ENCODE data around the gene N4BP2L1.

Gene N4BP2L1

DNA sequence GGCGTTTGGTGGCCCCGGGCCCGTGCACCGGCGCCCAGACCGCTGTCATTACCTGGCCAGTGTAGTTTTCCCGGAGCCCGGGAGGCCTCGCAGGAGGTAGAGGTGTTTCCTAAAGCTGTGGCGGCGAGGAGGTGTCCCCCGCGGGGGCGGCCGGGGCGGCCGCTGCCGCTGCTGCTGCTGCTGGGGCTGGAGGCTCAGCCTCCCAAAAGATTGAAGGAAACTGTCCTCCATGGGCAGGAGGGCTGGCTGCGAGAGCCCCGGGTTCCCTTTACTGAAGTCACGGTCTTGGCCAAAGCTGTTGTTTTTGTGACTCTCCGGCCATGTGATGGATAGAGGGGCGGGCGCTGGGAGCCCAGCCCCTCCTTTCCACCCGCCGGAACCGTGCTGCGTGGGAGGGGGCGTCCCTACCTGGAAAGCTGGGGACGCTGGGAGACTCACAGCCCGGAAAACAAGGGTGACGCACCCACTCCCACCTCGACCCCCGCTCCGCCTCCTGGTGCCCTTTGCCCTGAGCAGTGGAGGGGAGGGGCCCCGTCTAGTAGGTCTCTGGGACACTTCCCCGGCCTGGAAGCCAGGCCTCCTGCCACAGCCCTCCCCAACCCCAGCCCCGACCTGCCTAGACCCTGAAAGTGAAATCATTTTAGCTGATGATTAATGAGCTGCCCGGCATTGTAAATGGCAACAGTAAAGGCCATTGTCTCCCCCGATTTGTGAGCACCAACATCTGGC, at the start of gene N4BP2L1:
N4BP2L1 (minus strand) TSS at position 279 of the 729 bp plus-strand sequence; CDS start at position 231, 48 bp downstream.
- DNase-seq (ENCODE audit: low read depth) = no peak

DNA sequence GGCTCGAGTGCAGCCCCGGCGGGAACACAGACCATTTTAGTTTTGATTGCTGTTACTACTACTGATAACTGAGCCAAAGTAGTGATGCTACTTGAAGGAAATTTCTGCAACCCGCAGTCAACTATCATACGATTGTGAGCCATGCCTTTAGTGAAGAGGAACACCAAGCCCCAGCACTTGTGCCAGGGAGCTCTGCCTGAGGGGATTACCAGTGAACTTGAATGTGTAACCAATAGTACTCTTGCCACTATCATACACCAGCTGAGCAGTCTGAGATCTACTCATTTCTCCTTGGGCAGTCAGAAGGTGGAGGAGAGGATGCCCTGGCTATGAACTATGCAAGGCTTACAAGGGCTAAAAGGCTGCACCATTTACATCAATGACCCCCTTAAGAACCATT, 49.0 kb upstream of the N4BP2L1 start:
- no peak for DNase-seq (ENCODE audit: low read depth)

DNA sequence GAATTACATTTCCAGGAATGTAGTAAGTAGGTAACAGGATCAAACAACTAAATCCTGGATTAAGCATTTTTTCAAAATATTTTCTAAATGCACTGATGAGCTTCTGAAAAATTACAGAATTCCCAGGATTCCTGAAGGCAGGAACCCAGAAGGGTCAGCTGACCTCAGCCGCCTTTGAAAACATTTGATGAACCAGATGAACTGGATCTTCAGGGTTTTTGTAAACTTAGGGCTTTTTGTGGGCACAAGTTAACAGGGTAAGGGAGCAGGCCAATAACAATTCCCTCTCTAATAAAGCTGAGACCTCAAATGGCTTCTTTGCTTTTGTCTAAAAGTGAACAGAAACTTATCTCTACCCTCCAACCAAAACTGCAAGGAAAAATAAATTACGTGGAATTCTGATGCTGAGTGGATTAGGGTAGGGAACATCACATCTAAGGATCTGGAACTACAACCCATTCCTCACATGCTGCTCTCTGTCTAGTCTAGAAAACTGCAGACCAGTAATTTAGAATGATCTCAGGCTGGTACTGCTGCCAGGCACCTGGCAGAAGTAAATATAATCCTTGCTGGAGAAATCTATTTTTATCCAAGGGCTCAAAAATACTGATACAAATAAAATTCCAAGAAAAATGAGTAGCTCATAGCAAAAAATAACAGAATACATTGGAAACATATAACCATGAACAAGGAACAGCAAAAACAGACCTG, 48.2 kb upstream of the N4BP2L1 start:
- no peak for DNase-seq (ENCODE audit: low read depth)

DNA sequence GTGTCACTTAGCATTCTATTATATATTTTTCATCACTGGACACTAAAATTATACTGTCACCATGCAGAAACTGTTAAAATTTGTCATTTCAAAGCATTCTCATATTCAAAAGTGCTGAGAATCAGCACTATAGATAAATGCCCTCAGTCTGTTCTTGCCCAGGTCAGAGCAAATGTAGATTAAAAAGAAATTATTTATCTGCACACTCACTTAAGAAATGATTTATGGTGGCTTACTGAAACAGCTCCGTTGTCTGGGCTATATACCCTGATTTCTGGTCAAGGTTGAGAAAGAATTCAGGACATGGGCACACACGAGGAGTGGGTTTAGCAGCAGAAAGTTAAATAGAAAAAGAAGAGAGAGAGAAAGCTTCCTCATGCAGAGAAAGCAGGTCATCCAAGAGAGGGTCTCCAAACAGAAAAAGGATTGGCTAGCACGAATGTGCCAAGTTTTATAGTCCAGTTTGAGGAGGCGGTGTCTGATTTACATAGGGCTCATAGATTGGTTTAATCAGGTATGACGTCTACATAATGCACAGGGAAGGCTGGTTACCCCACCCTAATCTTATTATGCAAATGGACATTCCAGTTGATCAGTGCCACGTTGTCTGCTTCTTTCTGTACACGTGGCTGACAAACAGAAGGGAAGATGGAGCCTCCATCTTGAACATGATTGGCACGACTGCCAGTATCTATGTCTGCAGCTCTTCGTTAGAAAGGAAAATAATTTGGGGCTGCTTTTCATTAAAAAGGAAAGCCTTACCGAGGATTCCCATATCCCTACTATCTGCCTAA, 47.3 kb upstream of the N4BP2L1 start:
- no peak for DNase-seq (ENCODE audit: low read depth)

DNA sequence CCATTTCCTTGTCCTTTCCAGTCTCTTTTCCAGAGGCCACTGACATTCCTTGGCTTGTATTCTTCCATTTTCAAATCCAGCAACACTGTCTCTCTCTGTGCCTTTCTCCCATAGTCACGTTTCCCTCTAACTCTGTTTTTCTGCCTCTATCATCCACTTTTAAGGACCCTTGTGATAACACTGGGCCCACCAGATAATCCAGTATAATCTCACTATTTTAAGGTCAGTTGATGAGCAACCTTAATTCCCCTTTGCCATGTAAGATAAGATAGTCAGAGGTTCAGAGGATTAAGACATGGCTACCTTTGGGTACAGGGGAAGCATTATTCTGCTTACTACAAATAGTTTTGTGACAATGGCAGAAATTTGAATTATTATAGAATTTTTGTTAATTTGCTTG, 45.7 kb upstream of the N4BP2L1 start:
- no peak for DNase-seq (ENCODE audit: low read depth)

DNA sequence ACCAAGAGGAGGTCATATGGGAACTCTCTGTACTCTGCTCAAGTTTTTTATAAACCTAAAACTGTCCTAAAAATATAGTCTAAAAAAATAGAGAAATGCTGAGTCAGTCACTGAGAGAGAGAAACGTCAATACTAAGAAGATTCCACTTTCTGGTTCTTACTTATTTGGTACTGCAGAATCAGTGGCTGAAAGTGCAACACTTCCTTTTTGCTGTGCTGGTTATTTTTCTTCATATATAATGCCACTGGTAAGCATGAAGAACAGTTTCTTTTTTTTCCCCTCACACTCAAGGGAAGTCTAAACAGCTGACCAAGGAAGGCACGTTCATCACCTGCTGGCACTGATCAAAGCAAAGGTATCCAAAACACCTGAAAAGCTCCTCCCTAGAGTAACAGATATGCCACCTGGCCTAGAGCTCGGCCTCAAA, 44.3 kb upstream of the N4BP2L1 start:
- DNase-seq (ENCODE audit: low read depth) = no peak

DNA sequence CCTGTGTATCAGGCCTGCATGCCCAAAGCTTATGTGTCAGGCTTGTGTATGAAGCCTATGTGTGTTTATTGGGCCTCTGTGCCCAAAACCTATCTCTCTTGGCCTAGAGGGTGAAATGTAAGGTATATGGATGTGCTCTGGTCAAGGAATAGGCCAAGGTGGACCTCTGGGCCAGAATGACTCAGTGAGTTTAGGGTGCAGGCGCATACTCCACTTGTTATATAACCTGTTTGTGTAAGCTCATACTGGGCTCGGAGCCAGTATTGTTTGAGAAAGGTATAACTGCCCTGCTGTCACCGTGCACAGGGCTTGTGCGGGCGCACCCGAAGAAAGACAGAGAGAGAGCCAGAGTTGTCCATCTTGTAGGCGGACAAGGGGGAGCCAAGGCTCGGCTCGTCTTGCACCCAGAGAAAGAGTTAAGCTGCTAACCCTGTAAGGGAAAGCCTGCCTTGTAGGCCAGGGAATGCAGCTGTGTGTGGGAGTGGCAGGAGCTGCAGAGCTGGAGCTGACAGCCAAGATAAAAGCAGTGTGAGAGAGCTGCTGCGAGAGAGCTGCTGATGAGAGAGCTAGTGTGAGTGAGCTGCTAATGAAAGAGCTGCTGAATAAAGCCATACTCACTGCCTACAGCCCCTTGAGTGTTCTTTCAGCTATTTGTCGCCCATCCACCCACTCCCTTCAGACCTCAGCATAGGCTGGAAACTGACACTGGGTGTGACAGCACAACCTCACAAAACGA, 43.4 kb upstream of the N4BP2L1 start:
- DNase-seq (ENCODE audit: low read depth) = no peak

DNA sequence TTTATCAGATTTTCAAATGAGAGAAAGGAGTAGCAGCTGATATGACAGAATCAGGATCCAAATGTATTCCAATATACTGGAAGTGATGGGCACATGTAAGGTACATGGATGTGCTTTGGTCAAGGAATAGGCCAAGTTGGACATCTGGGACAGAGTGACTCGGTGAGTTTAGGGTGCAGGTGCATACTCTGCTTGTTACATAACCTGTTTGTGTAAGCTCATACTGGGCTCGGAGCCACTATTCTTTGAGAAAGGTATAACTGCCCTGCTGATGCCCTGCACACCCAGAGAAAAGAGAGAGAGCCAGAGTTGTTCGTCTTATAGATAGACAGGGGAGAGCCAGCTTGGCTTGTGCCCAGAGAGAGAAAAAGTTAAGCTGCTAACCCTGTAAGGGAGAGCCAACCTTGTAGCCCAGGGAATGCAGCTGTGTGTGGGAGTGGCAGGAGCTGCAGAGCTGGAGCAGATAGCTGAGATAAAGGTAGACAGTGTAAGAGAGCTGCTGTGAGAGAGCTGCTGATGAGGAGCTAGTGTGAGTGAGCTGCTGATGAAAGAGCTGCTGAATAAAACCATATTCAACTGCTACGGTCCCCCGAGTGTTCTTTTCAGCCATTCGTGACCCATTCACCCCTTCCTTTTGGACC, 40.7 kb upstream of the N4BP2L1 start:
- DNase-seq (ENCODE audit: low read depth) = no peak

DNA sequence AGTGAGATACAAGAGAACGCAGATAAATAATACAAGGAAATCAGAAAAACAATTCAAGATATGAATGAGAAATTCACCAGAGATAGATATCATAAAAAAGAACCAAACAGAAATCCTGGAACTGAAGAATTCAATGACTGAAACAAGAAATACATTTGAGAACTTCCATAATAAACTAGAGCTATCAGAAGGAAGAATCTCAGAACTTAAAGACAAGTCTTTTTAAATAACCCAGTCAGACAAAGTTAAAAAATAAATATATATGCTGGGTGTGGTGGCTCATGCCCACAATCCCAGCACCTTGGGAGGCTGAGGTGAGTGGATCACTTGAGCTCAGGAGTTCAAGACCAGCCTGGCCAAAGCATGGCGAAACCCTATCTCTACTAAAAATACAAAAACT, 28.7 kb upstream of the N4BP2L1 start:
- no peak for DNase-seq (ENCODE audit: low read depth)

DNA sequence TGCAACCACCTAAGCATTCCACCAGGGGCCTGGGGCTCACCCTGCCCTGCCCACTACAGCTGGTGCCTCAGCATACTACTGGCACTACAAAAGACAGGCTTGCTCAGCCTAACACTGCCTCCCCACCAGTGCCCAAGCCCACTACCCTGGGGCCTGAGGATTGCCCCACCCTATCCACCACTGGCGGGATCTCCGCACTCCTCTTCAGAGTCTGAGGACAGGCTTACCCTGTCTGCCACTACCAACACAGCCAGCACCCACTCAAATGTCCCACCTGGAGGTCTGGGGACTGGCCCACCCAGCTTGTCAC, 27.6 kb upstream of the N4BP2L1 start:
- DNase-seq (ENCODE audit: low read depth) = no peak

DNA sequence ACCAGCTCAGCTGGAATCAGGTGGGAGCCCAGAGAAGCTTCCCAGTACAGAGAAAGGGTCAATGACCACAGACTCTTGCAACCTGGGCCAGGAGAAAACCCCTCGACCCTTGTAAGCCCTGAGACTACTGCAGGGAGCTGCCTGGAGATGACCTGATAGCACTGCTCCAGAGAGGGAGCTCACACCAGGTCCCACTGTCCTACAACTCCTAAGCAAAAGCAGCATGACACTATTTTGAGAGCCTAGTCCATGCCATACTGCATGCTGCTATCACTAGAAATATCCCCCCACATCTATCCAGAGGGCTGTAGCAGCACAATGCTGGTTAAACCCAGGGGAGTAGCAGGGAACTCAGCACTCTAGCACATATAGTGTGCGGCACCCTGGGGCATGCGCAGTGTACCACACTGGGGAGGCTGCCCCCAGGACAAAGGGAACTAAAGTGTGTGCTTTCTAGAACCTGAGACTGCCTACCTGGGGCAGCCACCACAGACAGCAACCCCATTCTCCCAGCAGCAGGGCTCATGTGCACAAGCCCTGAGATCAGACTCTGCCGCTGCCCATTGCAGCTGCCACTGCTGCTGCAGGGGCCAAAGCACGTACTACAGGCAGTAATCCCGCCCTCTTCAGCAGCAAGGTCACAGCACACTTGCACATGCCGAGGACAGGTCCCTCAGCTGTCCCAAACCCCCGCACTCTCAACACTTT, 27.1 kb upstream of the N4BP2L1 start:
- no peak for DNase-seq (ENCODE audit: low read depth)

DNA sequence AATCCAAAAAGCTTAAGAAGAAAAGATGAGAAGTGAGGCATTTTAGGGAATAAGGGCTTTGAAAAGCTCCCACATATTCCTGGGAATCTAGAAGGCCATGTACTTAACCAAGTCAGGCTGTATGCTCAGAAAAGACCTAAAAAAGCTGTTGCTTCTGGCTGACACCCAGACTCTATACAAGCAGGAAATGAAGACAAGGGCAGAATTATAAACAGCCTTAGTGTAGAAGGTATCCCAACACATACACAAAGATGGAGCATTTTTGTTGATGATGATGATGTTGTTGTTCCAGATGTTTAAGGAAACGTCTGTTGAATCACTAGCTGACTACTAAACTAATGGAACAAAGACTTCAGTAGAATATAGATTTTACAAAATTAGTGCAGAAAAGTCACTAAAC, 26.1 kb upstream of the N4BP2L1 start:
- DNase-seq (ENCODE audit: low read depth) = no peak

DNA sequence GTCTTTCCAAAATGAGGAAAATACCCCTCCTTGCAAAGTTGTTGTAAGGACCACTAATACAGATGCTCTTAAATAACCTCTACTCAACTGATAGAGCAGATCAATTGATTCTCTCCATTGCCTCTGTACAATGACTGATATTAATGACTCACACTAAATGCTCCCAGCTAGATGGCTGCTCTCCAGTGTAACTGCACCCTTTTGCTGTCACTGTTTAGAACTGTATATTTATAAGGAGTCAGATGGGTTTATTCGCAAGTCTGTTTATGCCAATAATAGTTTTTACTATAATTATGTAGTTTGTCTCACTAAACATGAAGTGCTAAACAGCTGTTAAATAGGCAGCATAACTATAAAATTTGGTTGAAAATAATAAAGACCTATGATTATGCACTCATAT, 21.0 kb upstream of the N4BP2L1 start:
- no peak for DNase-seq (ENCODE audit: low read depth)

DNA sequence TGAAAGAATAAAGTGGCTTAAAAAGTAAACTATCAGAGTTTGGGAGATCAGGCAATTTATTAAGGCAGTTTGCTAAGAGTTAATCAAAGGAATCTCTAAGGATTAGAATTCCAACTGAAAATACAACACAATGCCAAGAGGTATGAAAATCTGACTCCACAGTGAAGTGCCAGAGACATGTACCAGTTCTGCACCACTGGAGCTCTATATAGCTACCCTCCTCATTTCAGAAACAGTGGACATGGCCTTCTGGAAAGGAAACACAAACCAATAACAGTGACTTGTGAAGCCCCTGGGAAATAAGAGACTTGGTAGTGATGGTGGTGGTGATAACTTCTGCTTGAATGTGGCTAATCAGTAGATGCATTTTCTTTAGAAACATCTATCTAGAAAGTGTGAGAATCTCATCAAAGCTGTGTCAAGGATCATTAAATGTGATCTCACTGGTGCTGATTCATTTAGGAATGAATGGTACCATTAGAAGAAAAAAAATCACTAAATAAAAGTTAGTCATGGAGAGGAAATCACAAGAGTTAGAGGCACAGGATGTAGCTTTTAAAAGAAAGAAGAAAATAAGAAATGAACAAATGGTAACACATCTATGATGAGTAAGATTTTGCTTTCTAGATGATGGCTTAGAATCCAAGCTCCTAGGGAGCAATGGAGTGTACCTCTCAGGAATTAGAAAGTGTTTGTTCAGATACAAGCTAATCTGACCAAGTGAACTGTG, 20.1 kb upstream of the N4BP2L1 start:
- no peak for DNase-seq (ENCODE audit: low read depth)

DNA sequence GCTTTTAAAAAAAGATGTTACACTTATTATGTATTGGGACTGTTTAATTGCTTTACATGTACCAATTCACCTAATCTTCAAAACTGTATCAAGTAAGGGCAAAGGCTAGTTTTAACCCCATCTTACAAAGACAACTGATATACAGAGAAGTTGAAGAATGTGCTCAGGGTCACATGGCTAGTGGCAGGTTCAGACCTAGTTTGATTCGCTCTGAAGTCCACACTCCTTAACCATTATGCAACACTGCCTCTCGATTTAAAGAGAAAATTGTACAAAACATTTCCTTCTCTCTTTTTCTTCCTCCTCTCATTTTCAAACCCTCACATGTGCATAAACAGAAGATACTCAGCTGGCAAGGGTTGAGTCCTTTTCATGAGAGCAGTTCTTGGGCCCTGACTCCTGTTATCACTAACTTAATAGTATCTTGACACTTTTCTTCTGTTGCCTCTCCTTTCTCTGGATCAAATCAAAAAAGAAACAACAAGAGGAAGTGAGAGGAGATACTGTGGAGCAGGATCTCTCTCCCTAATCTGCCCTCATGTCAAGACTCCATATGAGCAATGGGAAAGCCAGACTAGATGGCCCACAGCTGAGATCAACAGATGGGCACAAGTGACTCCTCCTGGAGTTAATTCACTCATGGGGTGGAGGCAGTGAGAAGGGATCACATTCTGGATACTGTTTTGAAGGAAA, 19.0 kb upstream of the N4BP2L1 start:
- DNase-seq (ENCODE audit: low read depth) = no peak

DNA sequence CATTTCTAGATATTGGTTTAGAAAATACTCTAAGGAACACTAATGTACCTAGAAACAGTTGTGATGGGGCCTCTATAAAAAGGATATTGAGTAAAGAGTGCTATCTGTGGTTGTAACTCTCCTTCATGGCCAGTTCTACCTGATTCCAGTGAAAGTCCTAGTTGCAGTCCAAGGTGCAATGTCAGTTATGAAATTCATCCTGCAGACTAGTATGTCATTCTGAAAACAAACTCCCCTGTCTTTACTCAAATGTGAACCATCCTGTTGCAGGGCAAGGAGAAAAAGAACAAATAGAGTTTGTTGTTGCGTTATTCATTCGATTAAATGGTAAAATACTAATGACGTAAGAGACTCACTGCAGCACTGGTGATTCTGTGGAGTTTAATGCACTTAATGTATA, 18.3 kb upstream of the N4BP2L1 start:
- no peak for DNase-seq (ENCODE audit: low read depth)

DNA sequence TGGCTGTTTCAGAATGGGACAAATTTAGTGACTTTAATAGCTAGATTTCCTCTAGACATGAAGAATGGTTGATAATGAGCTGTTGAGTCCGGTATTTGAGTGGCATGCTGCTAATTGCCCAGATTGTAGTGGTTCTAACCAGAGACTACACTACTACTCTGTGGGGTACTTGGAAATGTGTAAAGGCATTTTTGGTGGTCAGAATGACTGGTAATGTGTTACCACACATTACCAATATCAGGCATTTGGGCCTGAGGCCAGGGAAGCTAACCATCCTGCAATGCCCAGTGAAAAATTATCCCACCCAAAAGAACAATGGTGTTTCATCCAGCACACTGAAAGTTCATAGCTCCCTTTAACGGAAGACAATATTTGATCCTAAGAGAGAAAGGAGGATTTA, 17.5 kb upstream of the N4BP2L1 start:
- no peak for DNase-seq (ENCODE audit: low read depth)

DNA sequence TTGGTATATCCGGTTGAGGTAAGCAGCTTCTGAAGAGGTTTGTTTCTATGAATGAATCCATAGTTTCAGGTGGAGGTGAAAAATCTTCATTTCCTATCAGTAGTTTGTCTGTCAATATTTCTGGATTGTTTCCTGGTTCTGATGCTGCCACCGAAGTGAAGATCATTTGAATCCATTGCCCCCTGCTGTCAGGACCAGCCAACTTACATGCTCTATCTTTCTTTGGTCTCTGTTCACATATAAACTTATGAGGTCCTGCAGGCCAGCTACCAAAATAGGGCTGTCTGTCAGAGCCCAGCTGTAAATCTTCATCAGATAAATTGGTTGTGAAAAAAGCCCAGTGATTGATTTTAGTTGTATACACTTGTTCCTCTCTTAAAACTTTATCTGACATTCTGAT, 15.2 kb upstream of the N4BP2L1 start:
- DNase-seq (ENCODE audit: low read depth) = no peak

DNA sequence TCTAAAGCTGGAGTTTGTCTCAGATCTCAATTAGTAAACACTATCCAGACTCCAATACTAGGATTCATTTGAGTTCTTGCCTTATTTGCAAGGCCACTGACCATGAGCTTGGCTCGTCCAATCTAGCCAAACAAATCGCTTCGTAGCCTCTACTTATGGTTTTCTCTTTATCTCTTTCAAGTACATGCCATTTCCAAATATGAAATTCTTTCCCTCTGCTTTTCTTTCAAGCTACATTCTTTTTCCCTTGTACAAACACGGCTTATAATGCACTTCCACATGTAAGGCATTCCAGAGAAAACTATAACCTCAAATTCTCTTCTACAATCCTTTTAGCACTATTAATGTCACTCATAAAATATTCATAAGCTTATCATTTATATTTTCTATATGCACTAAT, 10.9 kb upstream of the N4BP2L1 start:
- DNase-seq (ENCODE audit: low read depth) = no peak

DNA sequence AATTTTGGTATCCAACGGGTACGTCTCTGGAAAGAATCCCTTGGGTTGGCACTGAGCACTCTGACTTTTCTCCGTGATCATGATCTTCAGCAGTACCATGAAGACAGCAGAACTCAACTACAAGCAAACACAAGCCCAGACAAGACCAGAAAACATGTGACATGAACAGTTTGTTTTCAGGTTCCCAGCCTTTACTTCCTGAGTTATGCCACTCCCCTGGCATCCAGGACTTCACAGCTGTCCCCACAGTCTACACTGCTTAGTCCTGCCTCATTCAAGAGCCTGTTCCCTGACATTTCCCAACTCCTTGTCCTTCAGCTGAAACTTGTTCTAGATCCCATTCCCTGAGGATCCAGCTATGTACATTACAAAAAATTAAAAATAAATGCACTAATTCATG, 4.9 kb upstream of the N4BP2L1 start:
- DNase-seq (ENCODE audit: low read depth) = no peak

Data from HS-27A (cell line).